ENCODE results near the gene SRGAP3.

The SRGAP3 gene

DNA sequence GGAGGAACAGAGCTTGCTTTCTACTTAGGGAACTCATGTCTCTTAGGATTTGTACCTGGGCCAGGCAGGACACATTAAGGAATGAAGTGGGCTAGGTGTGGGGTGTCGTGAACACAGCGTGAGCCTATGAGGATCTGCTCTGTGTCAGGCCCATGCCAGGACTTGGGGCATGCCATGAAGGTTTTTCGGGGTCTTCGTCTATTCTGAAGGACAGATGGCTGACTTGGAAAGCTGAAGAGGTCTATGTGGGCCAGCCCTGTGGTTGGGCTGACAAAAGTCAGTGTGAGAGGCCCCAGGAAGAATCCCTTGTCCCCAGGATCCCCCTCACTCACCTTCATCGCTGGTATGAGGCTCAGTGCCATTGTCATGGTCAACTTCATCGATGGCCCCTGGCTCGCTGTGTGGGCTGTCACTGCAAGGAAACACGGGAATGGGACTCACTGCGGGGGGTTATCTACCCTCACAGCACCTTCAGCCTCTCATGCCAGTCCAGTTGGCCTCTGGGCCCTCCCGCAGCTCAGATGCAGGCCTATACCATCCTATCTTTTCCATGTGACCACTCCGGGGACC is 239.4 kb downstream of the SRGAP3 start:
- CTCF ChIA-PET = interaction anchor here (1.5 kb wide), 1 partner anchor 21 kb away, joined by 4 read pairs; no protein-coding TSS in a partner anchor
- POLR2A ChIA-PET = no interaction called here
- no peaks in the 10 kb centered on the region for H3K4me1 ChIP-seq (ENCODE audit: control extremely low read depth in 1 of 4, control insufficient read depth in 4 of 4, insufficient read depth in 4 of 4, low read length in 3 of 4)
- no peaks in the 10 kb centered on the region for H3K9me3 ChIP-seq (ENCODE audit: control extremely low read depth in 1 of 5, control insufficient read depth in 4 of 5, insufficient read depth in 2 of 5, low read depth in 1 of 5, low read length in 4 of 5)
- DNase-seq = no peak
- H3K27ac ChIP-seq (ENCODE audit: insufficient read depth in 1 of 2, low read depth in 1 of 2, low read length in 2 of 2, poor library complexity in 1 of 2, severe bottlenecking in 2 of 2) = no peak overlapping the region
- 98% methylated on average over 11 of the region's 11 CpGs for WGBS (ENCODE audit: insufficient coverage)
- no peak overlapping the region for H3K4me3 ChIP-seq (ENCODE audit: control insufficient read depth in 1 of 7, extremely low read depth in 1 of 7, insufficient read depth in 4 of 7, low read depth in 2 of 7, low read length in 6 of 7)
- no peaks in the 10 kb centered on the region for H3K27me3 ChIP-seq (replicated peaks in 2 of 5; ENCODE audit: control insufficient read depth in 4 of 5, insufficient read depth in 5 of 5, low read length in 4 of 5)
- H3K36me3 ChIP-seq (ENCODE audit: control insufficient read depth in 4 of 4, insufficient read depth in 4 of 4, low read length in 3 of 4) = peaks cover 0 to 9% (median 2%) of the 10 kb centered on the region in 4 experiments

DNA sequence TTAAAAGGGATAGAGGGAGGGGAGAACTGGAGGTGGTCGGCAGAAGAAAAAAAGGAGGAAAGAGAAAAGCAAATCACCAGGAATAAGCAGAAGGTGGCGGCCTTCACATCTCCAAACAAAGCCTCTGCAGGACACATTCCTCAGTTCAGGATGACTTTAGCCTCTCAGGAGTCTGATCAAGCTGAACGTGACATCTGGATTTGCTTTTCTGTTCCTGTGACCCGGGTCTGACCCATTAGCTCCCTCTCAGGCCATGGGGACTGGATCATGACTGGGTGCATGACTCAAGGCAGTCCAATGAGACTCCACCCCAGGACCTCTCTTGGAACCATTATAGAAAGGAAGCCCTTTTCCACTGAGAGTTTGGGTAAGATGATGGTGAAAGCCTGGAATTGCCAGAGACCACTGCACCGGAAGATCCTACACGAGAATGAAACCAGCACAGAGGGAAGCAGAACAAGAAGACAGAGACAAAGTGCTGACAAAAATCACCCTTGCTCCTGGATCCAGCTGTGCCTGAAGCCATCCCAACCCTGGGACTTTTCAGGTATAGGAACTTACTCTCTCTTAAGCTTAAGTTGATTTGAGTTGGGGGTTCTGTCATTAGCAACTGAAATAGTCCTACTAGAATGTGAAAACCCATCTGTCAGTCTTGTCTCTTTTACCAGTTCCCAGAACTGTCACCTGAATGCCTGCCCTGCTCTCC is 240.7 kb downstream of the SRGAP3 start:
- no peaks in the 10 kb centered on the region for H3K9me3 ChIP-seq (ENCODE audit: control extremely low read depth in 1 of 5, control insufficient read depth in 4 of 5, insufficient read depth in 2 of 5, low read depth in 1 of 5, low read length in 4 of 5)
- WGBS (ENCODE audit: insufficient coverage) = 81% methylated on average over 6 of the region's 6 CpGs
- ChIA-PET POLR2A (no interaction called here), CTCF (no interaction called here)
- H3K4me1 ChIP-seq (ENCODE audit: control extremely low read depth in 1 of 4, control insufficient read depth in 4 of 4, insufficient read depth in 4 of 4, low read length in 3 of 4) = no peaks in the 10 kb centered on the region
- peaks cover 0 to 9% (median 2%) of the 10 kb centered on the region in 4 experiments for H3K36me3 ChIP-seq (ENCODE audit: control insufficient read depth in 4 of 4, insufficient read depth in 4 of 4, low read length in 3 of 4)
- no peak overlapping the region for H3K4me3 ChIP-seq (ENCODE audit: control insufficient read depth in 1 of 7, extremely low read depth in 1 of 7, insufficient read depth in 4 of 7, low read depth in 2 of 7, low read length in 6 of 7)
- no peaks in the 10 kb centered on the region for H3K27me3 ChIP-seq (replicated peaks in 2 of 5; ENCODE audit: control insufficient read depth in 4 of 5, insufficient read depth in 5 of 5, low read length in 4 of 5)
- no peak overlapping the region for H3K27ac ChIP-seq (ENCODE audit: insufficient read depth in 1 of 2, low read depth in 1 of 2, low read length in 2 of 2, poor library complexity in 1 of 2, severe bottlenecking in 2 of 2)
- DNase-seq = no peak

DNA sequence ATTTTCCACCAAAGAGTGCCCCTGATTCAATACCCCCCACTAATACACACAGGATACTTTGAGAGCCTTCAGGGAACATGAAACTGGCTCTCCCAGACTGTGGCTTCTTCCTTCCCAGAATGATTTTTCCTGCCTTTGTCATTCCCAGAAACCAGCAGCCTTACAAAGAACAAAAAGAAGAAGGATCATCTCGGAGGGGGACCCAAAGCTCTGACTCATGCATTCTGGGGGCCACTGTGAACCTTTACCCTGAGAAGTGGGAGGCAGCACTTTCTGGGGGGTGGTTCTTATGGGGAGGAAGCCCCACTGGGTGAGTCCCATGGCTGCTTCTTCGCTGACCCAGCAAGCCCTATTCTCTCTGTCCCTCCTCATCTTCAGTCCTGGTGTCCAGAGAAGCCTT is 241.5 kb downstream of the SRGAP3 start:
- Histone ChIP-seq H3K27ac (ENCODE audit: insufficient read depth in 1 of 2, low read depth in 1 of 2, low read length in 2 of 2, poor library complexity in 1 of 2, severe bottlenecking in 2 of 2) (no peak overlapping the region), H3K9me3 (ENCODE audit: control extremely low read depth in 1 of 5, control insufficient read depth in 4 of 5, insufficient read depth in 2 of 5, low read depth in 1 of 5, low read length in 4 of 5) (no peaks in the 10 kb centered on the region), H3K36me3 (ENCODE audit: control insufficient read depth in 4 of 4, insufficient read depth in 4 of 4, low read length in 3 of 4) (peaks cover 0 to 6% (median 2%) of the 10 kb centered on the region in 4 experiments), H3K27me3 (replicated peaks in 2 of 5; ENCODE audit: control insufficient read depth in 4 of 5, insufficient read depth in 5 of 5, low read length in 4 of 5) (no peaks in the 10 kb centered on the region), H3K4me1 (ENCODE audit: control extremely low read depth in 1 of 4, control insufficient read depth in 4 of 4, insufficient read depth in 4 of 4, low read length in 3 of 4) (no peaks in the 10 kb centered on the region), H3K4me3 (ENCODE audit: control insufficient read depth in 1 of 7, extremely low read depth in 1 of 7, insufficient read depth in 4 of 7, low read depth in 2 of 7, low read length in 6 of 7) (no peak overlapping the region)
- POLR2A ChIA-PET = no interaction called here
- CTCF ChIA-PET = no interaction called here
- WGBS (ENCODE audit: insufficient coverage) = no CpG with 5 or more reads among the region's 2 CpGs
- DNase-seq = no peak

DNA sequence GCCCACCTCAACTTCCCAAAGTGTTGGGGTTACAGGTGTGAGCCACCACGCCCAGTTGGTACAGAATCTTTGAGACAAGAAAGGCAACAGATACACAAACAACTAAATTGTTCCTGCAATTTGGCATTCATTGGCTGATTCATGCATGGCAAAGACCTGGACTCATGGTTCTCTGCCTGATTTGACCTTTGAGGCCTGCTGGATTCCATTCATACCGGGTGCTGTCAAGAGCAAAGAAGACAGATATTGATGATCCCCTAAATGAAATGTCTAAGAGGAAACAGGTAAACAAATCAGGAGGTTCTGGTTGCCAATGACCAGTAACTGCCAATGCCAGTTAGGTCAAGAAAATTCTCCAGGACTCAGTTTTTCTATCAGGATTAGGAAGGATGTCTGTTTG is 242.2 kb downstream of the SRGAP3 start:
- no peak for DNase-seq
- CTCF ChIA-PET = no interaction called here
- H3K27ac ChIP-seq (ENCODE audit: insufficient read depth in 1 of 2, low read depth in 1 of 2, low read length in 2 of 2, poor library complexity in 1 of 2, severe bottlenecking in 2 of 2) = no peak overlapping the region
- no peaks in the 10 kb centered on the region for H3K4me1 ChIP-seq (ENCODE audit: control extremely low read depth in 1 of 4, control insufficient read depth in 4 of 4, insufficient read depth in 4 of 4, low read length in 3 of 4)
- POLR2A ChIA-PET = no interaction called here
- H3K9me3 ChIP-seq (ENCODE audit: control extremely low read depth in 1 of 5, control insufficient read depth in 4 of 5, insufficient read depth in 2 of 5, low read depth in 1 of 5, low read length in 4 of 5) = no peaks in the 10 kb centered on the region
- peaks cover 0 to 6% (median 2%) of the 10 kb centered on the region in 4 experiments for H3K36me3 ChIP-seq (ENCODE audit: control insufficient read depth in 4 of 4, insufficient read depth in 4 of 4, low read length in 3 of 4)
- no peaks in the 10 kb centered on the region for H3K27me3 ChIP-seq (replicated peaks in 2 of 5; ENCODE audit: control insufficient read depth in 4 of 5, insufficient read depth in 5 of 5, low read length in 4 of 5)
- WGBS (ENCODE audit: insufficient coverage) = 94% methylated on average over 2 of the region's 2 CpGs
- no peak overlapping the region for H3K4me3 ChIP-seq (ENCODE audit: control insufficient read depth in 1 of 7, extremely low read depth in 1 of 7, insufficient read depth in 4 of 7, low read depth in 2 of 7, low read length in 6 of 7)

DNA sequence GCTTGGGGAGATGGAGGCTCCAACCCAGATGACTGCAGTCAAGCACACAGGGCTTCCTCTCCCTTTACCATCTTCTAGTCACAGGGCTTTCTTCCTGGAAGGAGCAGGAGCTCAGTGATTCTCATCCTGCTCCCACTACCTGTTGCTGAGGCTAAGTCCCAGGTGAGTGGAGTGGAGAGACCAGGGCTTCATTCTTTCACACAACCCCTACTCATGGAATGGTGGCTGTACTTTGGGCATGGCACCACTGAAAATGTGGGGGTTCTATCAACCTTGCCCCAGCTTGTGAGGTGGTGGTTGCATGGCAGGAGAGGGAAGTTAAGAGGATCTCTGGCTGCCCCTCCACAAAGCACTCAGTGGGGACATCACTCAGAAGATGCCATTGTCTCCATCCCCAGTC is 249.4 kb downstream of the SRGAP3 start:
- Histone ChIP-seq H3K27ac (ENCODE audit: insufficient read depth in 1 of 2, low read depth in 1 of 2, low read length in 2 of 2, poor library complexity in 1 of 2, severe bottlenecking in 2 of 2) (no peak overlapping the region), H3K4me3 (ENCODE audit: control insufficient read depth in 1 of 7, extremely low read depth in 1 of 7, insufficient read depth in 4 of 7, low read depth in 2 of 7, low read length in 6 of 7) (no peak overlapping the region), H3K27me3 (replicated peaks in 2 of 5; ENCODE audit: control insufficient read depth in 4 of 5, insufficient read depth in 5 of 5, low read length in 4 of 5) (no peaks in the 10 kb centered on the region), H3K4me1 (ENCODE audit: control extremely low read depth in 1 of 4, control insufficient read depth in 4 of 4, insufficient read depth in 4 of 4, low read length in 3 of 4) (no peaks in the 10 kb centered on the region), H3K9me3 (ENCODE audit: control extremely low read depth in 1 of 5, control insufficient read depth in 4 of 5, insufficient read depth in 2 of 5, low read depth in 1 of 5, low read length in 4 of 5) (no peaks in the 10 kb centered on the region), H3K36me3 (ENCODE audit: control insufficient read depth in 4 of 4, insufficient read depth in 4 of 4, low read length in 3 of 4) (peaks cover 0 to 2% (median 0%) of the 10 kb centered on the region in 4 experiments)
- POLR2A ChIA-PET = no interaction called here
- CTCF ChIA-PET = interaction anchor here (0.9 to 4.4 kb wide), 3 partner anchors 11 to 14 kb away, joined by 3 to 24 read pairs (median 3); no protein-coding TSS in a partner anchor
- no peak for DNase-seq

DNA sequence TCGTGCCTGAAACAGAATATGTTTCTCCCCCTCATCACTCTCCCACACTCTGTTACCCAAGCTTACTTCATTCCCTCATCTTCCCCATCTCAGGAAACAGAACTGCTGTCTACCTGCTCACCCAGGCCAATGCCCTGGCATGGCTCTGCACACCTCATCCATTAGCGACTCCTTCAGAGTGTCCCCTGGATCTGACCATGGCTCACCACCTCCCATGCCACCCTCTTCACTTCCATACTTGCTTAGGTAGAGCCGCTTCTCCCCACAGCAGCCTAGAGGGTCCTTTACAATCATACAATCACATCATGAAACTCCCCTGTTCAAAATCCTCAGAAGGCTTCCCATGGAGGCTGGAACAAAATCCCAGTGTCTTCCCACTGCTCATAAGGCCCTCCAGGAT is 252.3 kb downstream of the SRGAP3 start:
- DNase-seq = no peak
- Histone ChIP-seq H3K27me3 (replicated peaks in 2 of 5; ENCODE audit: control insufficient read depth in 4 of 5, insufficient read depth in 5 of 5, low read length in 4 of 5) (no peaks in the 10 kb centered on the region), H3K27ac (ENCODE audit: insufficient read depth in 1 of 2, low read depth in 1 of 2, low read length in 2 of 2, poor library complexity in 1 of 2, severe bottlenecking in 2 of 2) (no peak overlapping the region), H3K36me3 (ENCODE audit: control insufficient read depth in 4 of 4, insufficient read depth in 4 of 4, low read length in 3 of 4) (peaks cover 0 to 2% (median 0%) of the 10 kb centered on the region in 4 experiments), H3K4me3 (ENCODE audit: control insufficient read depth in 1 of 7, extremely low read depth in 1 of 7, insufficient read depth in 4 of 7, low read depth in 2 of 7, low read length in 6 of 7) (no peak overlapping the region), H3K9me3 (ENCODE audit: control extremely low read depth in 1 of 5, control insufficient read depth in 4 of 5, insufficient read depth in 2 of 5, low read depth in 1 of 5, low read length in 4 of 5) (no peaks in the 10 kb centered on the region), H3K4me1 (ENCODE audit: control extremely low read depth in 1 of 4, control insufficient read depth in 4 of 4, insufficient read depth in 4 of 4, low read length in 3 of 4) (no peaks in the 10 kb centered on the region)
- WGBS (ENCODE audit: insufficient coverage) = no CpG with 5 or more reads among the region's 3 CpGs
- ChIA-PET POLR2A (no interaction called here), CTCF (interaction anchor here (1.4 to 4.4 kb wide), 3 partner anchors 9 to 305 kb away, joined by 3 to 24 read pairs (median 6); no protein-coding TSS in a partner anchor)

DNA sequence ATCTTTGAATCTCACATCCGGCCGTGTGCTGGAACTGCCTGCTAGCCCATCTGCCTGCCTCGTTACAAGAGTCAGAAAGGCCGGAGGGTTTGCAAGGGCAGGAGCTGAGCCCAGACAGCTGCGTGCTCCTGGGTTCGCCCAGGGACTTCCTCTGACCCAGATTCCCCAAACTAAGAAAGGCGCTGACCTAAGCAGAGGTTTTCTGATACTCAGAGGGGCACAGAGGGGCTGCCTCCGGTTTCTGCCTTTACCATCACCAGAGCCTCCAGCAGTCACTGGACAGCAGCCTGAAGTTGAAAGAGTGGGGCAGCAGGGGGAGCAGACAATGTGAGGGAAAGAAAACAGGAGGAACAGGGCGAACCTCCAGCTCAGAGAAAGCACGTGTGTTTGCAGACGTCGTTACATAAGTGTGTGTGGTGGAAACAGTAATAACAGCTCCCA is 252.7 kb downstream of the SRGAP3 start:
- no peaks in the 10 kb centered on the region for H3K4me1 ChIP-seq (ENCODE audit: control extremely low read depth in 1 of 4, control insufficient read depth in 4 of 4, insufficient read depth in 4 of 4, low read length in 3 of 4)

More for the DNA sequence above, 252.7 kb downstream of the SRGAP3 start:
- H3K36me3 ChIP-seq (ENCODE audit: control insufficient read depth in 4 of 4, insufficient read depth in 4 of 4, low read length in 3 of 4) = peaks cover 0 to 2% (median 0%) of the 10 kb centered on the region in 4 experiments
- no peaks in the 10 kb centered on the region for H3K27me3 ChIP-seq (replicated peaks in 2 of 5; ENCODE audit: control insufficient read depth in 4 of 5, insufficient read depth in 5 of 5, low read length in 4 of 5)
- no peaks in the 10 kb centered on the region for H3K9me3 ChIP-seq (ENCODE audit: control extremely low read depth in 1 of 5, control insufficient read depth in 4 of 5, insufficient read depth in 2 of 5, low read depth in 1 of 5, low read length in 4 of 5)
- POLR2A ChIA-PET = no interaction called here
- CTCF ChIA-PET = interaction anchor here (1.3 to 2.5 kb wide), 3 partner anchors 9 to 305 kb away, joined by 3 to 7 read pairs (median 6); no protein-coding TSS in a partner anchor
- no peak for DNase-seq
- 86% methylated on average over 8 of the region's 12 CpGs for WGBS (ENCODE audit: insufficient coverage)
- no peak overlapping the region for H3K27ac ChIP-seq (ENCODE audit: insufficient read depth in 1 of 2, low read depth in 1 of 2, low read length in 2 of 2, poor library complexity in 1 of 2, severe bottlenecking in 2 of 2)
- H3K4me3 ChIP-seq (ENCODE audit: control insufficient read depth in 1 of 7, extremely low read depth in 1 of 7, insufficient read depth in 4 of 7, low read depth in 2 of 7, low read length in 6 of 7) = no peak overlapping the region

All from common myeloid progenitor, CD34-positive (primary cell).